HL-60 (cell line): ENCODE results near the gene CLCNKA.
A peak's percentile ranks its signal among the peaks of the same experiment; 100 is the strongest.

Source experiments
- DNase-seq, 2 experiments: peaks; one replicate each; pipeline ENCODE4 v3.0.0-alpha.2; 2010 to 2020; ENCODE audit warnings: low read depth in 1 of 2, low spot score in 1 of 2
- H3K27ac ChIP-seq: fragments of 250-450 bp; sonication (Bioruptor Pico); replicated peaks from 2 replicates; pipeline ENCODE4 v1.5.1; 2020; ENCODE audit warnings: mild to moderate bottlenecking, moderate library complexity
- H3K27me3 ChIP-seq: fragments of 250-450 bp; sonication (Bioruptor Pico); 2 replicates; pipeline ENCODE4 v1.5.1; 2021; ENCODE audit warnings: mild to moderate bottlenecking, moderate library complexity; ENCODE audit not compliant: insufficient read depth, poor library complexity, severe bottlenecking
- H3K4me3 ChIP-seq: replicated peaks from 2 replicates; pipeline ENCODE4 v1.5.1; 2011; ENCODE audit warnings: mild to moderate bottlenecking, control low read depth, low read length; ENCODE audit not compliant: insufficient read depth
- GABPA ChIP-seq: IDR thresholded peaks from 2 replicates; pipeline ENCODE4 v1.6.1; 2012; ENCODE audit warnings: low read depth
- POLR2AphosphoS5 ChIP-seq: IDR thresholded peaks from 2 replicates; pipeline ENCODE4 v1.6.1; 2012; ENCODE audit warnings: low read depth
- SPI1 ChIP-seq: IDR thresholded peaks from 2 replicates; pipeline ENCODE4 v1.6.1; 2012; ENCODE audit warnings: low read depth, mild to moderate bottlenecking, borderline replicate concordance
- TF ChIP-seq, protein P1 (sequence below): IDR thresholded peaks from one replicate; pipeline ENCODE4 v1.5.1; 2011; ENCODE audit warnings: low read length, control low read depth, inconsistent platforms; ENCODE audit not compliant: insufficient read depth
- TF ChIP-seq, protein P2 (sequence below): IDR thresholded peaks from 2 replicates; pipeline ENCODE4 v1.6.1; 2012; ENCODE audit warnings: low read depth; ENCODE audit not compliant: insufficient replicate concordance

Gene CLCNKA

GRCh38 chr1:16009678-16010077 is 12.2 kb upstream of the CLCNKA start:
- H3K27me3 ChIP-seq = no peaks in the 10 kb centered on the region
- TF ChIP-seq, protein P1, sequence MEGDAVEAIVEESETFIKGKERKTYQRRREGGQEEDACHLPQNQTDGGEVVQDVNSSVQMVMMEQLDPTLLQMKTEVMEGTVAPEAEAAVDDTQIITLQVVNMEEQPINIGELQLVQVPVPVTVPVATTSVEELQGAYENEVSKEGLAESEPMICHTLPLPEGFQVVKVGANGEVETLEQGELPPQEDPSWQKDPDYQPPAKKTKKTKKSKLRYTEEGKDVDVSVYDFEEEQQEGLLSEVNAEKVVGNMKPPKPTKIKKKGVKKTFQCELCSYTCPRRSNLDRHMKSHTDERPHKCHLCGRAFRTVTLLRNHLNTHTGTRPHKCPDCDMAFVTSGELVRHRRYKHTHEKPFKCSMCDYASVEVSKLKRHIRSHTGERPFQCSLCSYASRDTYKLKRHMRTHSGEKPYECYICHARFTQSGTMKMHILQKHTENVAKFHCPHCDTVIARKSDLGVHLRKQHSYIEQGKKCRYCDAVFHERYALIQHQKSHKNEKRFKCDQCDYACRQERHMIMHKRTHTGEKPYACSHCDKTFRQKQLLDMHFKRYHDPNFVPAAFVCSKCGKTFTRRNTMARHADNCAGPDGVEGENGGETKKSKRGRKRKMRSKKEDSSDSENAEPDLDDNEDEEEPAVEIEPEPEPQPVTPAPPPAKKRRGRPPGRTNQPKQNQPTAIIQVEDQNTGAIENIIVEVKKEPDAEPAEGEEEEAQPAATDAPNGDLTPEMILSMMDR = no peak
- TF ChIP-seq GABPA (no peak), SPI1 (no peak), POLR2AphosphoS5 (no peak)
- TF ChIP-seq, protein P2, sequence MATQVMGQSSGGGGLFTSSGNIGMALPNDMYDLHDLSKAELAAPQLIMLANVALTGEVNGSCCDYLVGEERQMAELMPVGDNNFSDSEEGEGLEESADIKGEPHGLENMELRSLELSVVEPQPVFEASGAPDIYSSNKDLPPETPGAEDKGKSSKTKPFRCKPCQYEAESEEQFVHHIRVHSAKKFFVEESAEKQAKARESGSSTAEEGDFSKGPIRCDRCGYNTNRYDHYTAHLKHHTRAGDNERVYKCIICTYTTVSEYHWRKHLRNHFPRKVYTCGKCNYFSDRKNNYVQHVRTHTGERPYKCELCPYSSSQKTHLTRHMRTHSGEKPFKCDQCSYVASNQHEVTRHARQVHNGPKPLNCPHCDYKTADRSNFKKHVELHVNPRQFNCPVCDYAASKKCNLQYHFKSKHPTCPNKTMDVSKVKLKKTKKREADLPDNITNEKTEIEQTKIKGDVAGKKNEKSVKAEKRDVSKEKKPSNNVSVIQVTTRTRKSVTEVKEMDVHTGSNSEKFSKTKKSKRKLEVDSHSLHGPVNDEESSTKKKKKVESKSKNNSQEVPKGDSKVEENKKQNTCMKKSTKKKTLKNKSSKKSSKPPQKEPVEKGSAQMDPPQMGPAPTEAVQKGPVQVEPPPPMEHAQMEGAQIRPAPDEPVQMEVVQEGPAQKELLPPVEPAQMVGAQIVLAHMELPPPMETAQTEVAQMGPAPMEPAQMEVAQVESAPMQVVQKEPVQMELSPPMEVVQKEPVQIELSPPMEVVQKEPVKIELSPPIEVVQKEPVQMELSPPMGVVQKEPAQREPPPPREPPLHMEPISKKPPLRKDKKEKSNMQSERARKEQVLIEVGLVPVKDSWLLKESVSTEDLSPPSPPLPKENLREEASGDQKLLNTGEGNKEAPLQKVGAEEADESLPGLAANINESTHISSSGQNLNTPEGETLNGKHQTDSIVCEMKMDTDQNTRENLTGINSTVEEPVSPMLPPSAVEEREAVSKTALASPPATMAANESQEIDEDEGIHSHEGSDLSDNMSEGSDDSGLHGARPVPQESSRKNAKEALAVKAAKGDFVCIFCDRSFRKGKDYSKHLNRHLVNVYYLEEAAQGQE = no peak
- no peak for DNase-seq
- no peak overlapping the region for H3K4me3 ChIP-seq
- H3K27ac ChIP-seq = no peak overlapping the region

GRCh38 chr1:16010837-16011236 is 11.0 kb upstream of the CLCNKA start:
- Histone ChIP-seq H3K27ac (no peak overlapping the region), H3K4me3 (no peak overlapping the region), H3K27me3 (no peaks in the 10 kb centered on the region)
- TF ChIP-seq, protein P1 = no peak
- TF ChIP-seq GABPA (no peak), POLR2AphosphoS5 (no peak), SPI1 (no peak)
- TF ChIP-seq, protein P2 = no peak
- DNase-seq = no peak

DNA sequence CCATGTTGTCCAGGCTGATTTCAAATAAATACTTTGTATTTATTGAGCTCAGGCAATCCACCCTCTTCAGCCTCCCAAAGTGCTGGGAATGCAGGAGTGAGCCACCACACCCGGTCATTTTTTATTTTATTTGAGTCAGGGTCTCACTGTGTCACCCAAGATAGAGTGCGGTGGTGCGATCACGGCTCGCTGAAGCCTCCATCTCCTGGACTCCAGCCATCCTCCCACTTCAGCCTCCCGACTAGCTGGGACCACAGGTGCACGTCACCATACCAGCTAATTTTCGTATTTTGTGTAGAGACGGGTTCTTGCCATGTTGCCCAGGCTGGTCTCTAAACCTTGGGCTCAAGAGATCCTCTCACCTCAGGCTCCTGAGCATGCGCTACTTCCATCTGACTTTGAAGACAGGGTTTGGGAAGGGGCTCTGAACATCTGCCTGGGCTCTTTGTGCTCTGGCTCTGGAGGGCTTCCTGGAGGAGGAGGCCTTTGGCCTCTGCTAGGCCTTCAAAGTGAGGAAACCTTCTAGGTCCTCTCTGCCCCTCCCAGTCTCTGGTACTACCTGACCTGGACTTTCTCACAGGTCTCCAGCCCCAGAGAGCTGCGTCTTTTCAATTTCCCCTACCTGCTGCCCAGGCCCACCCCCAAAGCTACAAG is 9.8 kb upstream of the CLCNKA start:
- no peak overlapping the region; the same call in 1 of the 2 replicates for H3K27ac ChIP-seq
- no peak for DNase-seq
- no peaks in the 10 kb centered on the region for H3K27me3 ChIP-seq
- TF ChIP-seq, protein P2 = no peak
- TF ChIP-seq GABPA = no peak
- no peak for TF ChIP-seq POLR2AphosphoS5
- no peak for TF ChIP-seq SPI1
- TF ChIP-seq, protein P1 = no peak
- H3K4me3 ChIP-seq = peak overlapping the region; percentile 34
